PC-3 (cell line): Measurements from ENCODE around the gene OR56B4. TPM values are rescaled to one million over a fixed set of nuclear protein-coding genes. Genes with fewer than 3 reads are reported as not detected.
"Not testable (repeated sequence)": the region's sequence is repeated elsewhere in the genome, so short reads cannot be mapped to it uniquely, and the experiment has no call there.

ENCODE experiments used
- ATAC-seq: fragments of 200-7000 bp; cut with Tn5 transposase; 2 replicates; pipeline ENCODE4 v1.9.1; 2020; ENCODE audit warnings: mild to moderate bottlenecking, moderate library complexity
- BruUV-seq: library from RNA; stranded (reverse); fragments of 400-500 nt; replicated peaks from 2 replicates; lab custom pipeline; 2021; lab: Mats Ljungman, UMichigan
- CTCF ChIA-PET: fragments of 300-600 bp; sonication (Branson Sonifier 250); formaldehyde crosslinking; loops from one replicate; lab custom pipeline; 2022; ENCODE audit warnings: antibody characterized with exemption; lab: Charles Lee
- POLR2A ChIA-PET: fragments of 300-600 bp; sonication (Branson Sonifier 250); formaldehyde crosslinking; loops from one replicate; lab custom pipeline; 2022; ENCODE audit warnings: antibody characterized with exemption; ENCODE audit not compliant: unreplicated experiment; lab: Charles Lee
- DNase-seq: peaks from one replicate; pipeline ENCODE4 v3.0.0-alpha.2; 2015
- H2AFZ ChIP-seq: fragments of 300-600 bp; sonication (generic); 2 replicates; pipeline ENCODE4 v1.6.0; 2016; ENCODE audit warnings: antibody characterized with exemption, low read length
- H3F3A ChIP-seq: fragments of 300-600 bp; sonication (generic); one replicate; pipeline ENCODE4 v1.6.0; 2017; ENCODE audit warnings: antibody characterized with exemption, low read length, control low read depth, mild to moderate bottlenecking; ENCODE audit not compliant: unreplicated experiment
- H3K27ac ChIP-seq: fragments of 300-600 bp; sonication (generic); 2 replicates; pipeline ENCODE4 v1.5.1; 2016; ENCODE audit warnings: mild to moderate bottlenecking, low read length
- H3K27me3 ChIP-seq: fragments of 300-600 bp; sonication (generic); 2 replicates; pipeline ENCODE4 v1.6.1; 2016; ENCODE audit warnings: low read length, mixed read lengths
- H3K36me3 ChIP-seq: fragments of 300-600 bp; sonication (generic); 2 replicates; pipeline ENCODE4 v1.6.1; 2016; ENCODE audit warnings: low read depth, mixed run types, low read length, mixed read lengths
- H3K4me1 ChIP-seq: fragments of 300-600 bp; sonication (generic); 2 replicates; pipeline ENCODE4 v1.5.1; 2016; ENCODE audit warnings: low read length; ENCODE audit not compliant: insufficient read depth
- H3K4me2 ChIP-seq: fragments of 300-600 bp; sonication (generic); 2 replicates; pipeline ENCODE4 v1.6.0; 2016; ENCODE audit warnings: low read length
- H3K4me3 ChIP-seq: fragments of 300-600 bp; sonication (generic); 2 replicates; pipeline ENCODE4 v1.5.1; 2016; ENCODE audit warnings: mild to moderate bottlenecking, low read length, mixed read lengths
- H3K79me2 ChIP-seq: fragments of 300-600 bp; sonication (generic); 2 replicates; pipeline ENCODE4 v1.6.1; 2017; ENCODE audit warnings: low read length, mixed read lengths
- H3K9ac ChIP-seq: fragments of 300-600 bp; sonication (generic); 2 replicates; pipeline ENCODE4 v1.6.0; 2016; ENCODE audit warnings: mild to moderate bottlenecking, low read length
- H3K9me2 ChIP-seq: fragments of 300-600 bp; sonication (generic); replicated peaks from 2 replicates; pipeline ENCODE4 v1.6.1; 2016; ENCODE audit warnings: mixed run types, low read length, mixed read lengths
- H3K9me3 ChIP-seq: fragments of 300-600 bp; sonication (generic); 2 replicates; pipeline ENCODE4 v1.6.1; 2016; ENCODE audit warnings: low read length, mixed read lengths
- H4K20me1 ChIP-seq: fragments of 300-600 bp; sonication (generic); 2 replicates; pipeline ENCODE4 v1.6.1; 2016; ENCODE audit warnings: low read length, mixed read lengths
- EZH2 ChIP-seq: fragments of 300-600 bp; sonication (generic); IDR thresholded peaks from one replicate; pipeline ENCODE4 v1.6.1; 2017; ENCODE audit warnings: antibody characterized with exemption, mild to moderate bottlenecking, low read length; ENCODE audit not compliant: unreplicated experiment
- EZH2phosphoT487 ChIP-seq: fragments of 300-600 bp; sonication (generic); IDR thresholded peaks from 2 replicates; pipeline ENCODE4 v1.6.1; 2018; ENCODE audit warnings: mild to moderate bottlenecking, antibody characterized with exemption, low read length, borderline replicate concordance
- intact Hi-C: fragments of 100-400 bp; cut with micrococcal nuclease; formaldehyde crosslinking; loops from 2 replicates; pipeline ENCODE4 v1.9.0; 2023
- total RNA-seq: library from RNA; depleted of rRNA; stranded (reverse); fragments of >200 nt; gene quantifications from 2 replicates; pipeline ENCODE4 v1.2.3, GENCODE V29; 2014
- TF ChIP-seq, protein P1 (sequence below): fragments of 300-600 bp; sonication (generic); conservative IDR thresholded peaks from 2 replicates; pipeline ENCODE4 v1.5.1; 2017; ENCODE audit warnings: antibody characterized with exemption, low read depth, mild to moderate bottlenecking, low read length

OR56B4 gene
- total RNA-seq, 1 experiment from 2014 or later: not detected

DNA sequence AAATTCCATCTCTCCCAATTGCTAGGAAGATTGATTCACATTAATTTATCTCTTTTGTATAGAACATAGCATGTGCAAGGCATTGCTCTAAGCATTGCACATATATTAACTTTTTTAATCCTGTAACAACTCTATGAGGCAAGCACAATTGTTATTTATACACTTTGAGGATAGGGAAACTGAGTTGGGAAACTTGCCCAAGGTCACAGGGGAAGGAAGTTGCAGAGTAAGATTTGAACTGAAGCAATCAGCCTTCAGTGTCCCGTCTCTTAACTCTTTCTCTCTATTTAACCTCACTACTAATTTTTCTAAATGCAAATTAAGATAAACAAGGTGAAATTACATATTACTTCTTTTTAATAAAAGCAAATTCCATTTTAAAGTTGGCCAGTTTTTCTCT lies 22.2 kb downstream of the OR56B4 start:
- Histone ChIP-seq H4K20me1 (no peaks in the 10 kb centered on the region), H3F3A (no peaks in the 10 kb centered on the region), H3K27me3 (peaks cover 25% of the 10 kb centered on the region), H3K4me1 (no peaks in the 10 kb centered on the region), H3K9me3 (no peaks in the 10 kb centered on the region), H3K9me2 (no peaks in the 10 kb centered on the region), H3K4me2 (no peak overlapping the region), H3K4me3 (no peak overlapping the region), H3K79me2 (no peaks in the 10 kb centered on the region), H2AFZ (no peak overlapping the region), H3K27ac (no peak overlapping the region), H3K36me3 (no peaks in the 10 kb centered on the region), H3K9ac (no peak overlapping the region)
- no peak for TF ChIP-seq EZH2phosphoT487
- TF ChIP-seq, protein P1, sequence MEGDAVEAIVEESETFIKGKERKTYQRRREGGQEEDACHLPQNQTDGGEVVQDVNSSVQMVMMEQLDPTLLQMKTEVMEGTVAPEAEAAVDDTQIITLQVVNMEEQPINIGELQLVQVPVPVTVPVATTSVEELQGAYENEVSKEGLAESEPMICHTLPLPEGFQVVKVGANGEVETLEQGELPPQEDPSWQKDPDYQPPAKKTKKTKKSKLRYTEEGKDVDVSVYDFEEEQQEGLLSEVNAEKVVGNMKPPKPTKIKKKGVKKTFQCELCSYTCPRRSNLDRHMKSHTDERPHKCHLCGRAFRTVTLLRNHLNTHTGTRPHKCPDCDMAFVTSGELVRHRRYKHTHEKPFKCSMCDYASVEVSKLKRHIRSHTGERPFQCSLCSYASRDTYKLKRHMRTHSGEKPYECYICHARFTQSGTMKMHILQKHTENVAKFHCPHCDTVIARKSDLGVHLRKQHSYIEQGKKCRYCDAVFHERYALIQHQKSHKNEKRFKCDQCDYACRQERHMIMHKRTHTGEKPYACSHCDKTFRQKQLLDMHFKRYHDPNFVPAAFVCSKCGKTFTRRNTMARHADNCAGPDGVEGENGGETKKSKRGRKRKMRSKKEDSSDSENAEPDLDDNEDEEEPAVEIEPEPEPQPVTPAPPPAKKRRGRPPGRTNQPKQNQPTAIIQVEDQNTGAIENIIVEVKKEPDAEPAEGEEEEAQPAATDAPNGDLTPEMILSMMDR: no peak
- no peak for TF ChIP-seq EZH2
- ChIA-PET POLR2A (no interaction called here), CTCF (no interaction called here)
- no TSS peak for BruUV-seq
- intact Hi-C loops: no loop called here
- no peak for DNase-seq
- no peak for ATAC-seq

DNA sequence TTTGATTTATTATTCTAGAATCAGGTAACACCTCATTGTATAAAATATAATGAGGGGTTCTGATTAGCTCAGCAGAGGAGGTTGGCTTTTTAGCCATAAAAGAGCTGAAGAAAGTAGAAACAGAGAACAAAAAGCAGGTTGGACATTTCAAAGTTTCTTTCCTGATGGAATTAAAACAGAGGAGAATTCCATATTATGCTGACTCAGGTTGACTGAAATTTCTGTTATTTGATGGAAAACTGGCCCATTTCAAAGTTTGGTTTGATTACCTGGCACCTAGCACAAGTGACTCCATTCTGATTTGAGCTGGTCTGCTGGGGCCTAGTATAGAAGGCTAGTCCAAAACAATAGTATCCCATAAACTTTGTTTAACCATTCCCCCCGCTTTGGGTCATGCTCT lies 24.9 kb downstream of the OR56B4 start:
- H3K79me2 ChIP-seq: no peaks in the 10 kb centered on the region
- no peak overlapping the region for H2AFZ ChIP-seq
- no peaks in the 10 kb centered on the region for H3K9me2 ChIP-seq
- no peak overlapping the region for H3K4me3 ChIP-seq
- H3K27me3 ChIP-seq: peaks cover 29% of the 10 kb centered on the region
- no peaks in the 10 kb centered on the region for H3F3A ChIP-seq
- no TSS peak for BruUV-seq
- POLR2A ChIA-PET: no interaction called here
- H3K4me1 ChIP-seq: no peaks in the 10 kb centered on the region
- H3K9ac ChIP-seq: no peak overlapping the region
- CTCF ChIA-PET: no interaction called here
- no peaks in the 10 kb centered on the region for H3K9me3 ChIP-seq
- DNase-seq (no peak), ATAC-seq (no peak)
- H3K36me3 ChIP-seq: no peaks in the 10 kb centered on the region
- intact Hi-C loops: no loop called here
- H4K20me1 ChIP-seq: no peaks in the 10 kb centered on the region
- no peak overlapping the region for H3K4me2 ChIP-seq
- TF ChIP-seq EZH2: no peak
- no peak for TF ChIP-seq EZH2phosphoT487
- TF ChIP-seq, protein P1: no peak
- no peak overlapping the region for H3K27ac ChIP-seq

DNA sequence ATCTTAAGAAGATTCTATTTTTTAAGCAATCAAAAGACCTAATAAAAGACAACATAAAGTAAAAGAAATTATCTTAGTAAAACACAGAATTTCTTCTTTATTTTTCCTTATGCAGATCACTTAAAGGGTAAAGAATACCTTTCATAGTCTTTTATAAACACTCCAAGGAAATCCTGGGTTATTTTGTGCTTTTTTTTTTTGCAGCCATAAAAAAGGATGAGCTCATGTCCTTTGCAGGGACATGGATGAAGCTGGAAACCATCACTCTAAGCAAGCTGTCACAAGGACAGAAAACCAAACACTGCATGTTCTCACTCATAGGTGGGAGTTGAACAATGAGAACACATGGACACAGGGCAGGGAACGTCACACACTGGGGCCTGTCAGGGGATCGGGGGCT lies 28.5 kb downstream of the OR56B4 start:
- BruUV-seq, H3K4me1 ChIP-seq, H4K20me1 ChIP-seq, H3F3A ChIP-seq, H3K9me3 ChIP-seq, intact Hi-C loops, H3K4me2 ChIP-seq, H3K36me3 ChIP-seq, ATAC-seq, H2AFZ ChIP-seq, H3K9ac ChIP-seq, H3K9me2 ChIP-seq, DNase-seq, H3K27ac ChIP-seq, POLR2A ChIA-PET, H3K4me3 ChIP-seq, CTCF ChIA-PET, H3K79me2 ChIP-seq: not testable (repeated sequence)
- H3K27me3 ChIP-seq: peaks cover 42% of the 10 kb centered on the region
